OCI-LY7 (cell line): ENCODE data around the gene SLC22A14.

Experiments used
- CTCF ChIP-seq: fragments of 200-600 bp; sonication (generic); conservative IDR thresholded peaks from 2 replicates; pipeline ENCODE4 v1.5.1; 2014; ENCODE audit warnings: mild to moderate bottlenecking, antibody characterized with exemption, low read length, moderate library complexity, mixed read lengths
- EZH2phosphoT487 ChIP-seq: fragments of 200-600 bp; sonication (generic); IDR thresholded peaks from 2 replicates; pipeline ENCODE4 v1.6.1; 2018; ENCODE audit warnings: low read depth, borderline replicate concordance, mild to moderate bottlenecking, mixed run types, antibody characterized with exemption, low read length, moderate library complexity, mixed read lengths

- TF ChIP-seq CTCF (no peak), EZH2phosphoT487 (no peak)
These were observed 24.5 kb upstream of the SLC22A14 start for GRCh38 chr3:38257583-38257982.
